H9 (cell line): ENCODE results near the gene HIPK3. TPM values are rescaled to one million over a fixed set of nuclear protein-coding genes. Genes with fewer than 3 reads are reported as not detected.

Source experiments
- DNase-seq: peaks from one replicate; pipeline ENCODE4 v3.0.0-alpha.2; 2017
- H2AFZ ChIP-seq: one replicate; pipeline ENCODE4 v1.6.1; 2013; ENCODE audit warnings: mild to moderate bottlenecking, low read length, control low read depth, moderate library complexity
- H2AK5ac ChIP-seq: 2 replicates; pipeline ENCODE4 v1.6.1; 2013; ENCODE audit warnings: low read length, control low read depth, mixed read lengths; ENCODE audit not compliant: insufficient read length
- H2BK120ac ChIP-seq: one replicate; pipeline ENCODE4 v1.6.1; 2013; ENCODE audit warnings: low read depth, mild to moderate bottlenecking, low read length, control low read depth, inconsistent platforms; ENCODE audit not compliant: poor library complexity, severe bottlenecking
- H2BK12ac ChIP-seq: 2 replicates; pipeline ENCODE4 v1.6.1; 2013; ENCODE audit warnings: low read length, control low read depth, mixed read lengths, low read depth; ENCODE audit not compliant: insufficient read length
- H2BK15ac ChIP-seq: 2 replicates; pipeline ENCODE4 v1.6.1; 2013; ENCODE audit warnings: low read depth, low read length, control low read depth
- H2BK20ac ChIP-seq: one replicate; pipeline ENCODE4 v1.6.1; 2013; ENCODE audit warnings: low read depth, mild to moderate bottlenecking, low read length, control low read depth, inconsistent platforms; ENCODE audit not compliant: poor library complexity, severe bottlenecking
- H2BK5ac ChIP-seq: 2 replicates; pipeline ENCODE4 v1.6.1; 2013; ENCODE audit warnings: low read length, control low read depth, mixed read lengths; ENCODE audit not compliant: insufficient read length
- H3K14ac ChIP-seq: 2 replicates; pipeline ENCODE4 v1.6.1; 2013; ENCODE audit warnings: low read length, control low read depth; ENCODE audit not compliant: insufficient read depth
- H3K18ac ChIP-seq: 2 replicates; pipeline ENCODE4 v1.6.1; 2013; ENCODE audit warnings: low read depth, mild to moderate bottlenecking, mixed read lengths, low read length, control low read depth; ENCODE audit not compliant: insufficient read length
- H3K23ac ChIP-seq: 2 replicates; pipeline ENCODE4 v1.6.1; 2013; ENCODE audit warnings: low read length, control low read depth, mixed read lengths, low read depth; ENCODE audit not compliant: insufficient read length
- H3K23me2 ChIP-seq: 2 replicates; pipeline ENCODE4 v1.6.1; 2013; ENCODE audit warnings: low read depth, mild to moderate bottlenecking, mixed read lengths, low read length, control low read depth; ENCODE audit not compliant: insufficient read length, poor library complexity, severe bottlenecking
- H3K27ac ChIP-seq: 2 replicates; pipeline ENCODE4 v1.5.1; 2013; ENCODE audit warnings: low read length, control low read depth, mixed read lengths, low read depth; ENCODE audit not compliant: insufficient read length
- H3K27me3 ChIP-seq: 2 replicates; pipeline ENCODE4 v1.6.1; 2013; ENCODE audit warnings: low read length, control low read depth, inconsistent platforms; ENCODE audit not compliant: insufficient read depth
- H3K4ac ChIP-seq: 2 replicates; pipeline ENCODE4 v1.6.1; 2013; ENCODE audit warnings: low read depth, mild to moderate bottlenecking, control low read depth, inconsistent platforms, low read length, moderate library complexity
- H3K4me1 ChIP-seq: 2 replicates; pipeline ENCODE4 v1.6.1; 2013; ENCODE audit warnings: low read length, control low read depth, inconsistent platforms; ENCODE audit not compliant: insufficient read depth
- H3K4me2 ChIP-seq: 2 replicates; pipeline ENCODE4 v1.6.1; 2013; ENCODE audit warnings: low read length, control low read depth, mixed read lengths; ENCODE audit not compliant: insufficient read length, insufficient read depth
- H3K56ac ChIP-seq: 2 replicates; pipeline ENCODE4 v1.6.1; 2013; ENCODE audit warnings: low read depth, mild to moderate bottlenecking, mixed read lengths, low read length, control low read depth; ENCODE audit not compliant: insufficient read length
- H3K79me1 ChIP-seq: 2 replicates; pipeline ENCODE4 v1.6.1; 2013; ENCODE audit warnings: low read depth, mild to moderate bottlenecking, moderate library complexity, low read length, control low read depth, inconsistent platforms; ENCODE audit not compliant: insufficient read depth, poor library complexity, severe bottlenecking
- H3K79me2 ChIP-seq: 2 replicates; pipeline ENCODE4 v1.6.1; 2013; ENCODE audit warnings: low read length, control low read depth, inconsistent platforms; ENCODE audit not compliant: insufficient read depth
- H3K9ac ChIP-seq: 2 replicates; pipeline ENCODE4 v1.6.1; 2013; ENCODE audit warnings: low read length, control low read depth, mixed read lengths; ENCODE audit not compliant: insufficient read length; ENCODE audit errors: extremely low read depth
- H3K9me3 ChIP-seq: one replicate; pipeline ENCODE4 v1.6.1; 2013; ENCODE audit warnings: low read depth, low read length, inconsistent platforms; ENCODE audit not compliant: control insufficient read depth
- H3T11ph ChIP-seq: one replicate; pipeline ENCODE4 v1.6.1; 2013; ENCODE audit warnings: mild to moderate bottlenecking, low read length, control low read depth, inconsistent platforms
- H4K20me1 ChIP-seq: one replicate; pipeline ENCODE4 v1.6.1; 2013; ENCODE audit not compliant: control insufficient read depth, insufficient read length, insufficient read depth
- H4K5ac ChIP-seq: 2 replicates; pipeline ENCODE4 v1.6.1; 2013; ENCODE audit warnings: low read depth, mild to moderate bottlenecking, mixed read lengths, low read length, control low read depth; ENCODE audit not compliant: insufficient read length
- H4K8ac ChIP-seq: replicated peaks from 2 replicates; pipeline ENCODE4 v1.6.1; 2013; ENCODE audit warnings: low read length, control low read depth, mixed read lengths, low read depth; ENCODE audit not compliant: insufficient read length
- H4K91ac ChIP-seq: 2 replicates; pipeline ENCODE4 v1.6.1; 2013; ENCODE audit warnings: low read depth, mild to moderate bottlenecking, moderate library complexity, mixed read lengths, low read length, control low read depth; ENCODE audit not compliant: insufficient read length
- H3K27ac Mint-ChIP-seq, 3 experiments: 2 replicates in 2 of 3; 3 replicates in 1 of 3; pipeline ENCODE4 v1.8.0; 2020 to 2021; ENCODE audit warnings: mixed read lengths in 3 of 3, mild to moderate bottlenecking in 1 of 3, moderate library complexity in 1 of 3
- H3K27me3 Mint-ChIP-seq: 2 replicates; pipeline ENCODE4 v1.8.0; 2021; ENCODE audit warnings: low read depth, mild to moderate bottlenecking, moderate library complexity, mixed read lengths
- H3K36me3 Mint-ChIP-seq, 3 experiments: 2 replicates in 2 of 3; 3 replicates in 1 of 3; pipeline ENCODE4 v1.8.0; 2020 to 2021; ENCODE audit warnings: low read depth in 3 of 3, mixed read lengths in 3 of 3; ENCODE audit not compliant: insufficient read depth in 1 of 3
- H3K4me1 Mint-ChIP-seq, 2 experiments: 2 replicates each; pipeline ENCODE4 v1.8.0; 2020; ENCODE audit warnings: mixed read lengths in 2 of 2
- H3K4me3 Mint-ChIP-seq, 2 experiments: 2 replicates in 1 of 2; 3 replicates in 1 of 2; pipeline ENCODE4 v1.8.0; 2020 to 2021; ENCODE audit warnings: mild to moderate bottlenecking in 2 of 2, mixed read lengths in 2 of 2, moderate library complexity in 1 of 2
- H3K9me3 Mint-ChIP-seq, 2 experiments: 2 replicates in 1 of 2; 3 replicates in 1 of 2; pipeline ENCODE4 v1.8.0; 2020; ENCODE audit warnings: mild to moderate bottlenecking in 2 of 2, mixed read lengths in 2 of 2, moderate library complexity in 1 of 2
- CTCF ChIP-seq: fragments of 200-600 bp; sonication (generic); conservative IDR thresholded peaks from 3 replicates; pipeline ENCODE4 v1.8.0; 2021; ENCODE audit warnings: antibody characterized with exemption, mild to moderate bottlenecking
- WGBS: extraction: QIAGEN DNeasy Blood & Tissue Kit; methylation state at CpG from one replicate; pipeline ENCODE4 v1.1.7; 2013; ENCODE audit warnings: missing lambda C conversion rate, low lambda C conversion rate, mixed read lengths; ENCODE audit not compliant: insufficient read length; ENCODE audit errors: extremely low coverage; 5-methylcytosine and 5-hydroxymethylcytosine counted together
- total RNA-seq: library from RNA; stranded (reverse); gene quantifications from 2 replicates; pipeline ENCODE4 v1.2.1, GENCODE V29; 2021

Gene HIPK3
- total RNA-seq, 1 experiment from 2014 or later: 23.4 TPM

- WGBS: no CpG with 5 or more reads among the region's 4 CpGs
- H3K27me3 Mint-ChIP-seq: no peaks in the 10 kb centered on the region
- no peaks in the 10 kb centered on the region for H3K4me1 Mint-ChIP-seq
- H2BK5ac ChIP-seq: no peak overlapping the region
- H3K9ac ChIP-seq: no peak overlapping the region
- H4K8ac ChIP-seq: no peak overlapping the region
- no peak overlapping the region for H3K27ac ChIP-seq
- no peak overlapping the region for H3K4me3 Mint-ChIP-seq
- H3K56ac ChIP-seq: no peak overlapping the region
- H3K27ac Mint-ChIP-seq: no peak overlapping the region
- H2BK15ac ChIP-seq: no peak overlapping the region
- TF ChIP-seq CTCF: no peak
- H3K4me2 ChIP-seq: no peak overlapping the region
- H3K4me1 ChIP-seq: no peaks in the 10 kb centered on the region
- H2BK12ac ChIP-seq: no peak overlapping the region
- H3K9me3 ChIP-seq: no peaks in the 10 kb centered on the region
- H3K23me2 ChIP-seq: no peaks in the 10 kb centered on the region
- no peak overlapping the region for H2BK120ac ChIP-seq
- no peak overlapping the region for H3K23ac ChIP-seq
- no peak overlapping the region for H3K18ac ChIP-seq
- H2AFZ ChIP-seq: no peak overlapping the region
- no peak overlapping the region for H3T11ph ChIP-seq
- H3K79me1 ChIP-seq: no peaks in the 10 kb centered on the region
- no peaks in the 10 kb centered on the region for H4K20me1 ChIP-seq
- no peak overlapping the region for H4K91ac ChIP-seq
- peaks cover 13 to 50% (median 38%) of the 10 kb centered on the region in 3 experiments; a peak in 6 of 7 replicates for H3K36me3 Mint-ChIP-seq
- no peaks in the 10 kb centered on the region for H3K79me2 ChIP-seq
- H4K5ac ChIP-seq: no peak overlapping the region
- no peak overlapping the region for H3K4ac ChIP-seq
- no peak overlapping the region for H2BK20ac ChIP-seq
- no peak for DNase-seq
- H2AK5ac ChIP-seq: no peak overlapping the region
- no peak overlapping the region for H3K14ac ChIP-seq
- H3K9me3 Mint-ChIP-seq: no peaks in the 10 kb centered on the region
- no peaks in the 10 kb centered on the region for H3K27me3 ChIP-seq
Measured at GRCh38 chr11:33350287-33350686, 93.1 kb downstream of the HIPK3 start.
